Upper lobe of left lung (tissue), 4 donors: ENCODE results near the gene MOB3B.

Experiments used
- EP300 ChIP-seq, 4 donors: sonication (generic); formaldehyde crosslinking; IDR thresholded peaks; one replicate each; pipeline ENCODE4 v1.5.1; 2017; ENCODE audit warnings: antibody characterized with exemption in 4 of 4, control low read depth in 2 of 4
- POLR2A ChIP-seq, 4 donors: fragments of 450-650 bp; IDR thresholded peaks; one replicate each; pipeline ENCODE4 v1.5.1; 2016 to 2017; ENCODE audit warnings: antibody characterized with exemption in 4 of 4, mild to moderate bottlenecking in 2 of 4
- TF ChIP-seq, protein P1 (sequence below), 6 experiments: fragments of 450-650 bp in 4 of 6; fragments of 200-600 bp in 2 of 6; sonication (generic) in 2 of 6; IDR thresholded peaks; one replicate each; pipeline ENCODE4 v1.5.1; 2016 to 2019; ENCODE audit warnings: antibody characterized with exemption in 6 of 6

DNA sequence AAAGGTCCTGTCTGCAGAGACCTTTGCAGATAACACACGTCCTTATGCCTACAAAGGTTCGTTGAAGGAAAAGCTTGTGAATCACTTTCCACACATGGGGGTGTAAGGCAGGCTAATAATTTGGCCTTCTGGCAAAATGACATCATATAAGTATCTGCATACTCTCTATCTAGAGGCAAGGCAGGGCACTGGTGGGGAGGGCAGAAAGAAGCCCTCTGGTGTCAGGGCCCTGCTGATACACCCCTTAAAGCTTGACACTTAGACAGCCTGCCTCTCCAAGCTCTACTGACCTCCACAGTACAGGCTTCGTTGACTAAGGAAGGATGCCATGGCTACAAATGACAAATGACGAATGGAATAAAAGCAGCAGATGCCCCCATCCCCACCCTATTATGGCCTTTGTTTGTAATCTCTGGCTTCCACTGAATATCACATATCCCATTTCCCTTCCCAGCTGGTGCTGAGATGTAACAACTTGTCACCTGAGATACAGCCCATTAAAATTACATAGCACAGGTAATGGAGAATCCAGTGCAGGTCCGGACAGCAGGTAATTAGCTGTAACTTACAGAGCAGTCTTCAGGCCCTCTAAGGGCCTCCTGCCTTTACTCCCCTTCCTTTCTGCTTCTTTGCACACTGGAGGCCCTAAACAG lies 82.5 kb downstream of the MOB3B start:
- TF ChIP-seq EP300 (IDR thresholded peaks at IDR 0.05) (no peak), POLR2A (IDR thresholded peaks at IDR 0.05) (no peak)
- TF ChIP-seq, protein P1, sequence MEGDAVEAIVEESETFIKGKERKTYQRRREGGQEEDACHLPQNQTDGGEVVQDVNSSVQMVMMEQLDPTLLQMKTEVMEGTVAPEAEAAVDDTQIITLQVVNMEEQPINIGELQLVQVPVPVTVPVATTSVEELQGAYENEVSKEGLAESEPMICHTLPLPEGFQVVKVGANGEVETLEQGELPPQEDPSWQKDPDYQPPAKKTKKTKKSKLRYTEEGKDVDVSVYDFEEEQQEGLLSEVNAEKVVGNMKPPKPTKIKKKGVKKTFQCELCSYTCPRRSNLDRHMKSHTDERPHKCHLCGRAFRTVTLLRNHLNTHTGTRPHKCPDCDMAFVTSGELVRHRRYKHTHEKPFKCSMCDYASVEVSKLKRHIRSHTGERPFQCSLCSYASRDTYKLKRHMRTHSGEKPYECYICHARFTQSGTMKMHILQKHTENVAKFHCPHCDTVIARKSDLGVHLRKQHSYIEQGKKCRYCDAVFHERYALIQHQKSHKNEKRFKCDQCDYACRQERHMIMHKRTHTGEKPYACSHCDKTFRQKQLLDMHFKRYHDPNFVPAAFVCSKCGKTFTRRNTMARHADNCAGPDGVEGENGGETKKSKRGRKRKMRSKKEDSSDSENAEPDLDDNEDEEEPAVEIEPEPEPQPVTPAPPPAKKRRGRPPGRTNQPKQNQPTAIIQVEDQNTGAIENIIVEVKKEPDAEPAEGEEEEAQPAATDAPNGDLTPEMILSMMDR (IDR thresholded peaks at IDR 0.05): no peak
